Upper lobe of left lung (tissue), 4 donors: ENCODE measurements around the gene ANXA9.

Experiments
- CTCF ChIP-seq, 6 experiments: fragments of 450-650 bp in 4 of 6; fragments of 200-600 bp in 2 of 6; sonication (generic) in 2 of 6; IDR thresholded peaks; one replicate each; pipeline ENCODE4 v1.5.1; 2016 to 2019; ENCODE audit warnings: antibody characterized with exemption in 6 of 6
- POLR2A ChIP-seq, 4 donors: fragments of 450-650 bp; IDR thresholded peaks; one replicate each; pipeline ENCODE4 v1.5.1; 2016 to 2017; ENCODE audit warnings: antibody characterized with exemption in 4 of 4, mild to moderate bottlenecking in 2 of 4
- POLR2AphosphoS5 ChIP-seq, 2 donors: sonication (generic); formaldehyde crosslinking; IDR thresholded peaks; one replicate each; pipeline ENCODE4 v1.5.1; 2017; ENCODE audit warnings: antibody characterized with exemption in 2 of 2

GRCh38 chr1:151039521-151039920 is 57.4 kb downstream of the ANXA9 start:
- no peak for TF ChIP-seq CTCF (IDR thresholded peaks at IDR 0.05)
- TF ChIP-seq POLR2AphosphoS5 (IDR thresholded peaks at IDR 0.05): no peak
- TF ChIP-seq POLR2A (IDR thresholded peaks at IDR 0.05): no peak
